ENCODE measurements around the gene ABCD1. TPM values are rescaled to one million over a fixed set of nuclear protein-coding genes. Genes with fewer than 3 reads are reported as not detected.

The ABCD1 gene
- total and polyA plus RNA-seq, 9 of the 15 experiments (the other 6 are each of a cell fraction or from before 2014, with no cell fraction given): 0.07 to 6.9 (median 2.2) TPM

GRCh38 chrX:153685751-153686696 lies 38.6 kb upstream of the ABCD1 start:
- ATAC-seq: peak; percentile 54
- CTCF ChIA-PET (ENCODE audit: low intra/inter-chr PET ratio): no interaction called here
- intact Hi-C loops (cut with micrococcal nuclease): loop anchor here (1.0 kb wide), 1 partner anchor 10 kb away; no protein-coding TSS in a partner anchor
- TF ChIP-seq EHMT2 (IDR thresholded peaks at IDR 0.05): no peak
- TF ChIP-seq ZBTB2 (IDR thresholded peaks at IDR 0.05): no peak
- no peak for TF ChIP-seq GATAD2B (IDR thresholded peaks at IDR 0.05; ENCODE audit: borderline replicate concordance)
- TF ChIP-seq ESRRA (IDR thresholded peaks at IDR 0.05; ENCODE audit: borderline replicate concordance, low read depth): peak; percentile 30; the same call in 1 of the 2 replicates
- peak; percentile 29; the same call in 1 of the 2 replicates for TF ChIP-seq PHF8 (IDR thresholded peaks at IDR 0.05; ENCODE audit: borderline replicate concordance, low read length)
- no peak for TF ChIP-seq MAX (CRISPR knock-in tag; IDR thresholded peaks at IDR 0.05)
- TF ChIP-seq MLLT1 (IDR thresholded peaks at IDR 0.05): peak in 1 of 2 experiments; percentile 56; a peak in 1 of 4 replicates
- no peak for TF ChIP-seq PTRF (tag; IDR thresholded peaks at IDR 0.05)
- no peak for TF ChIP-seq HMG20A (CRISPR knock-in tag; conservative IDR thresholded peaks at IDR 0.05)
- 0 out of 2 replicates have a peak, but pooled peaks have one; percentile 28 for TF ChIP-seq RBFOX2 (IDR thresholded peaks at IDR 0.05; ENCODE audit: low read depth, low read length)
- TF ChIP-seq JUND (IDR thresholded peaks at IDR 0.05; ENCODE audit: borderline replicate concordance, low read depth, low read length): peak; percentile 59
- peak; percentile 69; the same call in 2 of the 3 replicates for TF ChIP-seq JUND (tag; IDR thresholded peaks at IDR 0.05; ENCODE audit: borderline replicate concordance, low read depth, low read length)
- peak; percentile 73 for TF ChIP-seq CREM (IDR thresholded peaks at IDR 0.05; ENCODE audit: low read depth)
- TF ChIP-seq MXD1 (CRISPR knock-in tag; IDR thresholded peaks at IDR 0.05; ENCODE audit: borderline replicate concordance, poor library complexity, severe bottlenecking): no peak
- peak; percentile 68; the same call in 1 of the 2 replicates for TF ChIP-seq ATF7 (IDR thresholded peaks at IDR 0.05)
- TF ChIP-seq KLF10 (CRISPR knock-in tag; IDR thresholded peaks at IDR 0.05): no peak
- peak; percentile 72 for TF ChIP-seq SPI1 (IDR thresholded peaks at IDR 0.05; ENCODE audit: borderline replicate concordance, low read depth, low read length)
- no peak for TF ChIP-seq HCFC1 (IDR thresholded peaks at IDR 0.05; ENCODE audit: low read depth, low read length)

More at GRCh38 chrX:153685751-153686696, 38.6 kb upstream of the ABCD1 start:
- Histone ChIP-seq H3K4me2 (ENCODE audit: insufficient read depth, low read length) (peak overlapping the region; percentile 78), H3K36me3 (ENCODE audit: control insufficient read depth, insufficient read depth, low read length) (peaks cover 13% of the 10 kb centered on the region; the same call in 1 of the 3 replicates), H4K20me1 (replicated peaks; ENCODE audit: control insufficient read depth, insufficient read depth, low read length) (peaks cover 8% of the 10 kb centered on the region), H3K79me2 (ENCODE audit: control insufficient read depth, insufficient read depth, low read length) (peaks cover 26% of the 10 kb centered on the region), H3K9me3 (replicated peaks; ENCODE audit: control insufficient read depth, insufficient read depth, low read depth, low read length) (peaks cover 1% of the 10 kb centered on the region; the same call in 1 of the 2 replicates), H3K27ac (ENCODE audit: extremely low read depth, low read depth, low read length) (peak overlapping the region; percentile 92; the same call in 2 of the 3 replicates), H3K9me1 (ENCODE audit: control insufficient read depth, insufficient read depth, low read length) (no peaks in the 10 kb centered on the region), H3K4me1 (replicated peaks in 1 of 2; ENCODE audit: control insufficient read depth in 2 of 2, insufficient read depth in 2 of 2, low read length in 2 of 2) (peaks cover 16 to 51% of the 10 kb centered on the region in 2 experiments; a peak in 4 of 5 replicates), H2AFZ (ENCODE audit: low read depth, low read length) (peak overlapping the region; percentile 79), H3K9ac (ENCODE audit: insufficient read depth in 1 of 2, low read depth in 2 of 2, low read length in 2 of 2) (peak overlapping the region; percentile 71 to 86), H3K4me3 (peak overlapping the region; percentile 49), H3K27me3 (ENCODE audit: control insufficient read depth in 2 of 2, insufficient read depth in 2 of 2, low read length in 2 of 2) (no peaks in the 10 kb centered on the region)
- TSS peak; percentile 68 for BruUV-seq (replicated peaks)
- in situ Hi-C loops (cut with MboI): no loop called here
- POLR2A ChIA-PET: interaction anchor here (1.0 kb wide), 2 partner anchors 23 to 45 kb away, joined by 3 read pairs; no protein-coding TSS in a partner anchor
- peak; percentile 37 for FAIRE-seq
- WGBS (ENCODE audit: insufficient coverage, low coverage, missing lambda C conversion rate): 16% methylated on average over 22 of the region's 24 CpGs
- DNase-seq (ENCODE audit: extremely low read depth in 1 of 4, low spot score in 3 of 4): peak; percentile 33 to 69 (median 36)
